HepG2 (cell line): ENCODE data around the gene NID2. TPM values are rescaled to one million over a fixed set of nuclear protein-coding genes. Genes with fewer than 3 reads are reported as not detected.

Experiments
- ZIK1 ChIP-seq: sonication (generic); formaldehyde crosslinking; IDR thresholded peaks from 2 replicates; pipeline ENCODE4 v1.5.0; 2020; ENCODE audit warnings: mild to moderate bottlenecking, low read depth, missing genetic modification reagents, borderline replicate concordance
- polyA plus RNA-seq, 8 experiments: library from polyadenylated mRNA; depleted of rRNA in 3 of 8; stranded (reverse) in 7 of 8; unstranded in 1 of 8; fragments of >200 nt; fragmentation: Illumina TruSeq in 4 of 8; extraction: Trizol in 4 of 8; gene quantifications; 2 replicates each; pipeline versions ENCODE4 v1.2.1 to v1.2.3, GENCODE V29; 2011 to 2016; ENCODE audit warnings: low read depth in 4 of 8, missing spikeins in 1 of 8, mixed read lengths in 1 of 8; ENCODE audit not compliant: insufficient read depth in 1 of 8
- total RNA-seq, 5 experiments: library from RNA; depleted of rRNA; stranded (reverse); fragments of >200 nt; fragmentation: Illumina TruSeq; extraction: Trizol; gene quantifications; 2 replicates each; pipeline ENCODE4 v1.2.3, GENCODE V29; 2016; ENCODE audit warnings: low read depth in 1 of 5
- TF ChIP-seq, protein P1 (sequence below), 2 experiments: fragments of 450-650 bp in 1 of 2; sonication (generic) in 1 of 2; formaldehyde crosslinking in 1 of 2; IDR thresholded peaks; 2 replicates each; pipeline versions ENCODE4 v1.6.1 to v1.8.0; 2016 to 2022; ENCODE audit warnings: antibody characterized with exemption in 1 of 2, mild to moderate bottlenecking in 1 of 2, missing genetic modification reagents in 1 of 2

NID2 gene
- total and polyA plus RNA-seq, 2 of the 13 experiments (the other 11 are each of a cell fraction or from before 2014, with no cell fraction given), result 0.11 TPM; not detected in 1

DNA sequence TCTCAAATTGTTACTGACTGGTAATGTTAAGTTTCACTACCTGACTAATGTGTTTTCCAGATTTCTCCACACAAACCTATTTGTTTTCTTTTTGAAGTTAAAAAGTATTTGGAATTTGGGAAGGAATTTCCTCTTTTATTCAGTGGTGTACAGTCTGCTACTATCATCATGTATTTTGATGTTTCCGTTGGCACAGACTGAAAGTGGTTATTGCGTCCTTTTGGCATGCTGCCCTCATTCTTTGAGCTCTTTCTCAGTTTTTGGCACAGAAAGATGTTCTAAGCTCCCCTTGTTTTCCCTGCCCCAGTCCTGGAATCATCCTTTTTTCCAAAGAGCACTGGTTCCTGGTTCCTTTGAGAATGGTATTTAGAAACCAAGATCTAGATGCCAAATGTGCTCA, 110.9 kb downstream of the NID2 start (continued):
- TF ChIP-seq, protein P1, sequence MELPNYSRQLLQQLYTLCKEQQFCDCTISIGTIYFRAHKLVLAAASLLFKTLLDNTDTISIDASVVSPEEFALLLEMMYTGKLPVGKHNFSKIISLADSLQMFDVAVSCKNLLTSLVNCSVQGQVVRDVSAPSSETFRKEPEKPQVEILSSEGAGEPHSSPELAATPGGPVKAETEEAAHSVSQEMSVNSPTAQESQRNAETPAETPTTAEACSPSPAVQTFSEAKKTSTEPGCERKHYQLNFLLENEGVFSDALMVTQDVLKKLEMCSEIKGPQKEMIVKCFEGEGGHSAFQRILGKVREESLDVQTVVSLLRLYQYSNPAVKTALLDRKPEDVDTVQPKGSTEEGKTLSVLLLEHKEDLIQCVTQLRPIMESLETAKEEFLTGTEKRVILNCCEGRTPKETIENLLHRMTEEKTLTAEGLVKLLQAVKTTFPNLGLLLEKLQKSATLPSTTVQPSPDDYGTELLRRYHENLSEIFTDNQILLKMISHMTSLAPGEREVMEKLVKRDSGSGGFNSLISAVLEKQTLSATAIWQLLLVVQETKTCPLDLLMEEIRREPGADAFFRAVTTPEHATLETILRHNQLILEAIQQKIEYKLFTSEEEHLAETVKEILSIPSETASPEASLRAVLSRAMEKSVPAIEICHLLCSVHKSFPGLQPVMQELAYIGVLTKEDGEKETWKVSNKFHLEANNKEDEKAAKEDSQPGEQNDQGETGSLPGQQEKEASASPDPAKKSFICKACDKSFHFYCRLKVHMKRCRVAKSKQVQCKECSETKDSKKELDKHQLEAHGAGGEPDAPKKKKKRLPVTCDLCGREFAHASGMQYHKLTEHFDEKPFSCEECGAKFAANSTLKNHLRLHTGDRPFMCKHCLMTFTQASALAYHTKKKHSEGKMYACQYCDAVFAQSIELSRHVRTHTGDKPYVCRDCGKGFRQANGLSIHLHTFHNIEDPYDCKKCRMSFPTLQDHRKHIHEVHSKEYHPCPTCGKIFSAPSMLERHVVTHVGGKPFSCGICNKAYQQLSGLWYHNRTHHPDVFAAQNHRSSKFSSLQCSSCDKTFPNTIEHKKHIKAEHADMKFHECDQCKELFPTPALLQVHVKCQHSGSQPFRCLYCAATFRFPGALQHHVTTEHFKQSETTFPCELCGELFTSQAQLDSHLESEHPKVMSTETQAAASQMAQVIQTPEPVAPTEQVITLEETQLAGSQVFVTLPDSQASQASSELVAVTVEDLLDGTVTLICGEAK (IDR thresholded peaks at IDR 0.05), result no peak
- TF ChIP-seq, protein P1 (CRISPR knock-in tag; IDR thresholded peaks at IDR 0.05), result no peak
- no peak for TF ChIP-seq ZIK1 (CRISPR knock-in tag)

Other genes starting within 250 kb of the NID2 start
- not detected in 2 replicates for gene GNG2, start 208.4 kb downstream of the NID2 start, total RNA-seq (2016; rRNA removed; fragmentation: Illumina TruSeq; extraction: Trizol)
- not detected in 2 replicates for gene GNG2, start 208.4 kb downstream of the NID2 start, polyA plus RNA-seq (2011; rRNA removed)
- gene RTRAF, start 79.5 kb downstream of the NID2 start, total RNA-seq (2016; rRNA removed; fragmentation: Illumina TruSeq; extraction: Trizol), result 258 and 374 TPM in 2 replicates
- 118 and 137 TPM in 2 replicates for gene RTRAF, start 79.5 kb downstream of the NID2 start, polyA plus RNA-seq (2011; rRNA removed)
- not detected in 2 replicates for gene PTGDR, start 198.6 kb upstream of the NID2 start, total RNA-seq (2016; rRNA removed; fragmentation: Illumina TruSeq; extraction: Trizol)
- gene PTGDR, start 198.6 kb upstream of the NID2 start, polyA plus RNA-seq (2011; rRNA removed), result not detected in 2 replicates
- gene PTGER2, start 245.3 kb upstream of the NID2 start, total RNA-seq (2016; rRNA removed; fragmentation: Illumina TruSeq; extraction: Trizol), result not detected in 2 replicates
- gene PTGER2, start 245.3 kb upstream of the NID2 start, polyA plus RNA-seq (2011; rRNA removed), result not detected in 2 replicates